Activated CD4-positive, alpha-beta T cell treated with anti-CD3 and anti-CD28 coated beads, Interleukin-2, amount 10 ng/mL, durations not matched to agents 7 days and 5 days (primary cell): ENCODE measurements around the gene FBXO3. TPM values are rescaled to one million over a fixed set of nuclear protein-coding genes. Genes with fewer than 3 reads are reported as not detected.
A peak's percentile ranks its signal among the peaks of the same experiment; 100 is the strongest.
"Not testable (repeated sequence)": the region's sequence is repeated elsewhere in the genome, so short reads cannot be mapped to it uniquely, and the experiment has no call there.

Experiments used
- CTCF ChIA-PET: fragments of 350-600 bp; sonication (Branson Sonifier 250); formaldehyde crosslinking; loops from one replicate; lab custom pipeline; 2021; ENCODE audit warnings: antibody characterized with exemption; lab: Charles Lee
- POLR2A ChIA-PET: fragments of 350-600 bp; sonication (Branson Sonifier 250); formaldehyde crosslinking; loops from one replicate; lab custom pipeline; 2021; ENCODE audit warnings: antibody characterized with exemption; lab: Charles Lee
- DNase-seq: peaks from one replicate; pipeline ENCODE4 v3.0.0-alpha.2; 2020
- H3K27ac Mint-ChIP-seq: one replicate; pipeline ENCODE4 v1.8.0; 2021; ENCODE audit warnings: mild to moderate bottlenecking, moderate library complexity, mixed read lengths
- H3K27me3 Mint-ChIP-seq: one replicate; pipeline ENCODE4 v1.8.0; 2021; ENCODE audit warnings: mixed read lengths
- H3K36me3 Mint-ChIP-seq: one replicate; pipeline ENCODE4 v1.8.0; 2021; ENCODE audit warnings: low read depth, mixed read lengths
- H3K4me1 Mint-ChIP-seq: one replicate; pipeline ENCODE4 v1.8.0; 2021; ENCODE audit warnings: mixed read lengths
- H3K4me3 Mint-ChIP-seq: one replicate; pipeline ENCODE4 v1.8.0; 2021; ENCODE audit warnings: mild to moderate bottlenecking, moderate library complexity, mixed read lengths
- H3K9me3 Mint-ChIP-seq: one replicate; pipeline ENCODE4 v1.8.0; 2021; ENCODE audit warnings: mixed read lengths
- total RNA-seq, 2 experiments: library from RNA; stranded (reverse); gene quantifications; one replicate each; pipeline ENCODE4 v1.2.3, GENCODE V29; 2021

FBXO3 gene
- total RNA-seq, 2 experiments from 2014 or later = 22.7 to 24.2 TPM

DNA sequence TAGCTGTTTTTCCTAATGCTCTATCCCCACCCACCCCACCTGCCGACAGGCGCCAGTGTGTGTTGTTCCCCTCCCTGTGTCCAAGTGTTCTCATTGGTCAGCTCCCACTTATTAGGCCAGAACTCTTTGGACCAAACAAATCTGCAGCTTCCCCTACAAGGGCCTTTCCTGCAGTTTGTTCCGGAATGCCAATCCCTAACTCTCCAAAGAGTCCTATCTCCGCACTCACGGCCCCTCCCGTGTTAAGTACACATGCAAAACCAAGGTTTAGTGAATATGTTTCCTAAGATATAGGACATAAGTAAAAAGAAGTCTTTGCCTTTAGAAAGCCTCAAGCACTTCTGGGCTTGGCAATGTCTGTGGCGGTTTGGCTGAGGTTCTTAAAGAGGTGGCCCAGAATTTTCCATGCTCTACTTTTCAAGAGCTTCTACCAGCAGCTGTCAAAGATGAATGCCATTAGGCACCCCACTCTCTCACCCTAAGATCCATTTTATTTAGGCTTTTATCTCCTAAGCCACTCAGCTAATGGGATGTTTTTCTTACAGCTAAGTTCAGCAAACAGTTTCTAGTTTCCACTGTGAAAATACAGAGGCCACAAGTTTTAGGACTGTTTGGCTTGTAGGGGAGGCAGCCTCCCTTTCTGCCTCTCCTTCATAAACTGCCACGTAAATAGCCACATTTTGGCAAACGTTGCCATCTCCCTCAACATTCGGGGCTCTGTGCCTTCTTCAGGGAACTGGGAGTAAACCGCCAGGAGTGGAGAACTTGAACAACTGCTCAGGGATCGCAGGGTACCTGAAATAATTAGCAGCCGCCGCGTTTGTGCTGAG is 39.7 kb downstream of the FBXO3 start:
- H3K27ac Mint-ChIP-seq = peak overlapping the region; percentile 87
- no peaks in the 10 kb centered on the region for H3K9me3 Mint-ChIP-seq
- CTCF ChIA-PET = interaction anchor here (1.2 to 1.5 kb wide), 2 partner anchors 29 to 33 kb away, joined by 3 to 4 read pairs; no protein-coding TSS in a partner anchor
- H3K4me1 Mint-ChIP-seq = peaks cover 38% of the 10 kb centered on the region
- H3K4me3 Mint-ChIP-seq = peak overlapping the region; percentile 83
- peak; percentile 21 for DNase-seq
- peaks cover 20% of the 10 kb centered on the region for H3K36me3 Mint-ChIP-seq
- POLR2A ChIA-PET = no interaction called here
- peaks cover 15% of the 10 kb centered on the region for H3K27me3 Mint-ChIP-seq

DNA sequence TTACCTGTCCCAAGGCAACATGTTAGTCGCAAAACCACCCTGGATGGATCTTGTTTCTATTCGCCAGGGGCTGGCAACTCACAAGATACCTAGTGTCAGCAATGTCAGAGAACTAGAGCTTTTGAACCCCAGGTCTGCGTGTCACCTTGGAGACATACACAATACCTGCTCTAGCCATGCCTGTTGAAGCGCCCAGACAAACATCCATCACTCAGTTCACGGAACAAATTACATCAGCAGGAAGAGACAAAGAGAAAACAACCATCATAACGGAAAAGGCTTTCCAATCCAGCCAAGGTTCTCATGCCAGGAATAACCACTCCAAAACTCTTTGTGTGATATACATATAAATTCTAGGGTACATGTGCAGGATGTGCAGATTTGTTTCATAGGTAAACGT is 40.3 kb downstream of the FBXO3 start:
- peaks cover 38% of the 10 kb centered on the region for H3K4me1 Mint-ChIP-seq
- DNase-seq = no peak
- POLR2A ChIA-PET = no interaction called here
- no peaks in the 10 kb centered on the region for H3K9me3 Mint-ChIP-seq
- CTCF ChIA-PET = interaction anchor here (1.2 to 1.3 kb wide), 2 partner anchors 8 to 28 kb away, joined by 3 to 6 read pairs; no protein-coding TSS in a partner anchor
- H3K36me3 Mint-ChIP-seq = peaks cover 23% of the 10 kb centered on the region
- peaks cover 15% of the 10 kb centered on the region for H3K27me3 Mint-ChIP-seq
- peak overlapping the region; percentile 27 for H3K4me3 Mint-ChIP-seq
- H3K27ac Mint-ChIP-seq = no peak overlapping the region

- H3K27me3 Mint-ChIP-seq = peaks cover 6% of the 10 kb centered on the region
- DNase-seq = no peak
- no peak overlapping the region for H3K4me3 Mint-ChIP-seq
- ChIA-PET CTCF (no interaction called here), POLR2A (no interaction called here)
- no peak overlapping the region for H3K27ac Mint-ChIP-seq
- no peaks in the 10 kb centered on the region for H3K9me3 Mint-ChIP-seq
- H3K36me3 Mint-ChIP-seq = peaks cover 33% of the 10 kb centered on the region
- peaks cover 36% of the 10 kb centered on the region for H3K4me1 Mint-ChIP-seq
Observed at GRCh38 chr11:33731723-33732531, 42.4 kb downstream of the FBXO3 start.

DNA sequence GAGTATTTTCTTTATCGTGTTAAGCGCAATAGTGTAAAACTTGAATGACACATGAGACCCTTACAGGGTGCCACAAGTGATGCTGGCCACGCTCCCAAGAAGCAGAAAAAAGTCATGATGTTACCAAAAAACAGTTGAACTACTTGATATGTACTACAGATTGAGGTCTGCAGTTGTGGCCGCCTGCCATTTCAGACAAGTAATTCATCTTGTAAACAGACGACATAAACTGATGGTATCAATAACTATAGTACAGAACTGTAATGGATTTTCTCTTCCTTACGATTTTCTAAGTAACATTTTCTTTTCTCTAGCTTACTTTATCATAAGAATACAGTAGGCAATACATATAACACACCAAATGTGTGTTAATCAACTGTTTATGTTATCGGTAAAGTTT is 43.6 kb downstream of the FBXO3 start:
- ChIA-PET POLR2A (no interaction called here), CTCF (no interaction called here)
- Mint-ChIP-seq H3K4me1 (peaks cover 34% of the 10 kb centered on the region), H3K27ac (no peak overlapping the region), H3K9me3 (no peaks in the 10 kb centered on the region), H3K4me3 (no peak overlapping the region), H3K27me3 (peaks cover 4% of the 10 kb centered on the region), H3K36me3 (peaks cover 34% of the 10 kb centered on the region)
- DNase-seq = no peak

GRCh38 chr11:33729072-33729664 is 45.2 kb downstream of the FBXO3 start:
- H3K9me3 Mint-ChIP-seq, H3K4me3 Mint-ChIP-seq: not testable (repeated sequence)
- peaks cover 30% of the 10 kb centered on the region for H3K36me3 Mint-ChIP-seq

GRCh38 chr11:33727539-33727938 is 46.8 kb downstream of the FBXO3 start:
- DNase-seq, CTCF ChIA-PET, H3K27me3 Mint-ChIP-seq, H3K9me3 Mint-ChIP-seq, POLR2A ChIA-PET, H3K27ac Mint-ChIP-seq, H3K4me3 Mint-ChIP-seq: not testable (repeated sequence)
- peaks cover 37% of the 10 kb centered on the region for H3K4me1 Mint-ChIP-seq
- H3K36me3 Mint-ChIP-seq = peaks cover 20% of the 10 kb centered on the region

More at GRCh38 chr11:33729072-33729664, 45.2 kb downstream of the FBXO3 start:
- CTCF ChIA-PET, H3K27me3 Mint-ChIP-seq, POLR2A ChIA-PET, DNase-seq, H3K27ac Mint-ChIP-seq: not testable (repeated sequence)
- peaks cover 35% of the 10 kb centered on the region for H3K4me1 Mint-ChIP-seq

DNA sequence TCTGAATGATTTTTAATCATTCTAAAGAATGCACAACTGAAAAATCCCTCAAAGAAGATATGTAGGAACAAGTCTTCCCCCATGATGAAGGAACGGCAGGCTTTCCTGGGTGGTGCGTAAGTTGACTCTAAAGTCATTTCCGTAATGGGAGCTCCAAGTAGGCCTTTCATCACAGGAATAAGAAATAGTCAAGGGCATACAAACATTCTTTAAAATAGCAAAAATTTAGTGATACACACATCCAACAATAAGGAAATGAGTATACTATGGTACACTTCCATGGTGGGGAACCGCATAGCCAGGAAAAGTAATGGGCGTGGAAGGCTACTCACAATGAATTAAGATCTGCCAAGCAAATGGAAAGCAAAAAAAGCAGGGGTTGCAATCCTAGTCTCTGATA is 48.8 kb downstream of the FBXO3 start:
- Mint-ChIP-seq H3K4me1 (peaks cover 41% of the 10 kb centered on the region), H3K9me3 (no peaks in the 10 kb centered on the region), H3K27me3 (peaks cover 2% of the 10 kb centered on the region), H3K4me3 (no peak overlapping the region), H3K36me3 (peaks cover 22% of the 10 kb centered on the region), H3K27ac (no peak overlapping the region)
- no peak for DNase-seq
- ChIA-PET CTCF (interaction anchor here (1.2 kb wide), 1 partner anchor 10 kb away, joined by 3 read pairs; no protein-coding TSS in a partner anchor), POLR2A (no interaction called here)

- ChIA-PET POLR2A (interaction anchor here (0.5 kb wide), 1 partner anchor 105 kb away, joined by 3 read pairs; no protein-coding TSS in a partner anchor), CTCF (interaction anchor here (0.5 to 1.7 kb wide), 3 partner anchors 16 to 33 kb away, joined by 4 to 5 read pairs (median 5); no protein-coding TSS in a partner anchor)
- DNase-seq = no peak
- Mint-ChIP-seq H3K4me3 (no peak overlapping the region), H3K27ac (no peak overlapping the region), H3K27me3 (peaks cover 2% of the 10 kb centered on the region), H3K9me3 (no peaks in the 10 kb centered on the region), H3K36me3 (peaks cover 28% of the 10 kb centered on the region), H3K4me1 (peaks cover 47% of the 10 kb centered on the region)
Observed at GRCh38 chr11:33724644-33725035, 49.7 kb downstream of the FBXO3 start.

- Mint-ChIP-seq H3K36me3 (peaks cover 27% of the 10 kb centered on the region), H3K27ac (no peak overlapping the region), H3K4me3 (no peak overlapping the region), H3K27me3 (peaks cover 2% of the 10 kb centered on the region), H3K4me1 (peaks cover 48% of the 10 kb centered on the region), H3K9me3 (no peaks in the 10 kb centered on the region)
- CTCF ChIA-PET = interaction anchor here (1.2 to 1.7 kb wide), 3 partner anchors 15 to 19 kb away, joined by 3 to 5 read pairs (median 4); no protein-coding TSS in a partner anchor
- POLR2A ChIA-PET = no interaction called here
- no peak for DNase-seq
Observed at GRCh38 chr11:33723238-33723881, 51.0 kb downstream of the FBXO3 start.

- POLR2A ChIA-PET = no interaction called here
- Mint-ChIP-seq H3K27ac (peak overlapping the region; percentile 32), H3K9me3 (no peaks in the 10 kb centered on the region), H3K4me1 (peaks cover 48% of the 10 kb centered on the region), H3K4me3 (no peak overlapping the region), H3K27me3 (peaks cover 2% of the 10 kb centered on the region), H3K36me3 (peaks cover 22% of the 10 kb centered on the region)
- CTCF ChIA-PET = interaction anchor here (1.5 kb wide), 1 partner anchor 16 kb away, joined by 3 read pairs; no protein-coding TSS in a partner anchor
- no peak for DNase-seq
Observed at GRCh38 chr11:33722590-33723234, 51.6 kb downstream of the FBXO3 start.

DNA sequence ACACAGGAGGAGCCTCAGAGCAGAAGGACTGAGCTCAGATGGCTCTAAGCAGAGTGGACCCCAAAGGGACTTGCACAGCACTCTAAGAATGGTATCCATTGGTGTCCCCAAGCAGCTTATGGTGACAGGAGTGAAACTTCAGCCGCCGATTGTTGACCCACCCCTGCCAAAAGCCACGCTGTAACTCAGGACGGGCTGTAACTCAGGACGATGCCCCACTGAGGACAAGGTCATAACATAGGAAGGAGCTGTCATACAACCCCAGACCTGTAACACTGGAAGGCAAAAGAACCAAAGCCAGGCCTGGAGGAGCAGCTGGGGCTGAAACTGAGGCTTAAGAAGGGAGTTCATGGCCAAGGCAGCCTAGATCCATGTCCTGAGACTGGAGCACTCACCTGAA is 52.3 kb downstream of the FBXO3 start:
- H3K4me3 Mint-ChIP-seq = no peak overlapping the region
- H3K27me3 Mint-ChIP-seq = peaks cover 2% of the 10 kb centered on the region
- peak overlapping the region; percentile 36 for H3K27ac Mint-ChIP-seq
- DNase-seq = no peak
- H3K36me3 Mint-ChIP-seq = peaks cover 17% of the 10 kb centered on the region
- H3K4me1 Mint-ChIP-seq = peaks cover 48% of the 10 kb centered on the region
- H3K9me3 Mint-ChIP-seq = no peaks in the 10 kb centered on the region
- CTCF ChIA-PET = interaction anchor here (1.5 kb wide), 1 partner anchor 15 kb away, joined by 3 read pairs; no protein-coding TSS in a partner anchor
- POLR2A ChIA-PET = no interaction called here
